ENCODE measurements around the gene PELI2.

PELI2 gene

GRCh38 chr14:56145965-56146364 lies 27.8 kb downstream of the PELI2 start:
- TF ChIP-seq CTCF (IDR thresholded peaks at IDR 0.05; ENCODE audit: control insufficient read depth, insufficient read depth, low read depth, low read length, missing control alignments): no peak
- DNase-seq (ENCODE audit: low read depth): peak; percentile 41

GRCh38 chr14:56147449-56147848 lies 29.2 kb downstream of the PELI2 start:
- no peak for DNase-seq (ENCODE audit: low read depth)
- no peak for TF ChIP-seq CTCF (IDR thresholded peaks at IDR 0.05; ENCODE audit: control insufficient read depth, insufficient read depth, low read depth, low read length, missing control alignments)
- H3K4me3 ChIP-seq (ENCODE audit: control insufficient read depth, low read depth, low read length): no peak overlapping the region

More at GRCh38 chr14:56145965-56146364, 27.8 kb downstream of the PELI2 start:
- H3K4me3 ChIP-seq (ENCODE audit: control insufficient read depth, low read depth, low read length): no peak overlapping the region

GRCh38 chr14:56147986-56148901 lies 30.0 kb downstream of the PELI2 start:
- no peak for DNase-seq (ENCODE audit: low read depth)
- TF ChIP-seq CTCF (IDR thresholded peaks at IDR 0.05; ENCODE audit: control insufficient read depth, insufficient read depth, low read depth, low read length, missing control alignments): no peak
- H3K4me3 ChIP-seq (ENCODE audit: control insufficient read depth, low read depth, low read length): no peak overlapping the region

GRCh38 chr14:56149151-56149550 lies 30.9 kb downstream of the PELI2 start:
- H3K4me3 ChIP-seq (ENCODE audit: control insufficient read depth, low read depth, low read length): no peak overlapping the region
- DNase-seq (ENCODE audit: low read depth): no peak
- no peak for TF ChIP-seq CTCF (IDR thresholded peaks at IDR 0.05; ENCODE audit: control insufficient read depth, insufficient read depth, low read depth, low read length, missing control alignments)

- DNase-seq (ENCODE audit: low read depth): no peak
- no peak for TF ChIP-seq CTCF (IDR thresholded peaks at IDR 0.05; ENCODE audit: control insufficient read depth, insufficient read depth, low read depth, low read length, missing control alignments)
- H3K4me3 ChIP-seq (ENCODE audit: control insufficient read depth, low read depth, low read length): no peak overlapping the region
Observed at GRCh38 chr14:56149995-56150394, 31.8 kb downstream of the PELI2 start.

- no peak for DNase-seq (ENCODE audit: low read depth)
- H3K4me3 ChIP-seq (ENCODE audit: control insufficient read depth, low read depth, low read length): no peak overlapping the region
- no peak for TF ChIP-seq CTCF (IDR thresholded peaks at IDR 0.05; ENCODE audit: control insufficient read depth, insufficient read depth, low read depth, low read length, missing control alignments)
Observed at GRCh38 chr14:56150645-56151345, 32.6 kb downstream of the PELI2 start.

All from AG09309 (cell line).